HCT116 (cell line): ENCODE data around the gene MAP3K12. TPM values are rescaled to one million over a fixed set of nuclear protein-coding genes. Genes with fewer than 3 reads are reported as not detected.

Source experiments
- ATAC-seq: fragments of 200-7000 bp; cut with Tn5 transposase; 2 replicates; pipeline ENCODE4 v1.9.1; 2020; ENCODE audit warnings: mild to moderate bottlenecking, moderate library complexity
- BruUV-seq: library from RNA; stranded (reverse); fragments of 400-500 nt; replicated peaks from 2 replicates; lab custom pipeline; 2021; lab: Mats Ljungman, UMichigan
- CTCF ChIA-PET: fragments of 300-600 bp; sonication (Branson Sonifier 250); formaldehyde crosslinking; loops from one replicate; lab custom pipeline; 2021; ENCODE audit warnings: antibody characterized with exemption; lab: Charles Lee
- POLR2A ChIA-PET: fragments of 300-600, 350-600 bp; sonication (Branson Sonifier 250); formaldehyde crosslinking; loops from one replicate; lab custom pipeline; 2021; ENCODE audit warnings: antibody characterized with exemption; lab: Charles Lee
- RAD21 ChIA-PET, 2 experiments: fragments of 300-600 bp; sonication (Branson Sonifier 250); formaldehyde crosslinking; loops; one replicate each; lab custom pipeline; 2023; ENCODE audit warnings: low total read pairs in 2 of 2; ENCODE audit not compliant: uncharacterized antibody in 2 of 2, unreplicated experiment in 2 of 2, low non-redundant PET in 1 of 2; lab: Charles Lee
- DNase-seq: peaks from one replicate; pipeline ENCODE4 v3.0.0-alpha.2; 2010; ENCODE audit warnings: low read depth, low spot score
- H2AFZ ChIP-seq: fragments of 200-600 bp; shearing (Covaris generic), sonication (generic); 2 replicates; pipeline ENCODE4 v1.6.1; 2017; ENCODE audit warnings: low read depth, mixed run types, mixed read lengths, antibody characterized with exemption, low read length; ENCODE audit not compliant: poor library complexity, severe bottlenecking
- H3K27ac ChIP-seq: 2 replicates; pipeline ENCODE4 v1.5.1; 2012; ENCODE audit warnings: low read depth, low read length
- H3K27me3 ChIP-seq: fragments of 200-600 bp; sonication (generic); 2 replicates; pipeline ENCODE4 v1.6.1; 2016; ENCODE audit warnings: mixed run types, low read length, mixed read lengths; ENCODE audit not compliant: insufficient read depth
- H3K36me3 ChIP-seq, 2 experiments: fragments of 200-500 bp in 1 of 2; fragments of 200-600 bp in 1 of 2; sonication (Bioruptor generic) in 1 of 2; sonication (generic) in 1 of 2; 2 replicates each; pipeline versions ENCODE4 v1.5.1 to v1.6.1; 2014 to 2016; ENCODE audit warnings: low read length in 2 of 2, inconsistent platforms in 1 of 2, mixed read lengths in 1 of 2, mixed run types in 1 of 2; ENCODE audit not compliant: insufficient read depth in 2 of 2, control insufficient read depth in 1 of 2
- H3K4me1 ChIP-seq, 2 experiments: fragments of 200-600 bp in 1 of 2; sonication (generic) in 1 of 2; 2 replicates each; pipeline versions ENCODE4 v1.5.1 to v1.6.1; 2012 to 2017; ENCODE audit warnings: low read length in 2 of 2, inconsistent platforms in 1 of 2, mild to moderate bottlenecking in 1 of 2, mixed read lengths in 1 of 2, mixed run types in 1 of 2, moderate library complexity in 1 of 2; ENCODE audit not compliant: insufficient read depth in 2 of 2, control insufficient read depth in 1 of 2
- H3K4me2 ChIP-seq: fragments of 200-600 bp; sonication (generic); 2 replicates; pipeline ENCODE4 v1.6.1; 2017; ENCODE audit warnings: mixed run types, low read length, mixed read lengths
- H3K4me3 ChIP-seq, 2 experiments: fragments of 200-600 bp in 1 of 2; sonication (generic) in 1 of 2; replicated peaks in 1 of 2; 2 replicates each; pipeline ENCODE4 v1.5.1; 2011 to 2016; ENCODE audit warnings: low read length in 2 of 2, control low read depth in 1 of 2, low read depth in 1 of 2, mild to moderate bottlenecking in 1 of 2, mixed read lengths in 1 of 2, mixed run types in 1 of 2
- H3K79me2 ChIP-seq: fragments of 200-600 bp; sonication (generic); 2 replicates; pipeline ENCODE4 v1.6.1; 2017; ENCODE audit warnings: mild to moderate bottlenecking, mixed run types, low read length, moderate library complexity, mixed read lengths; ENCODE audit not compliant: insufficient read depth
- H3K9ac ChIP-seq: fragments of 200-600 bp; sonication (generic); 2 replicates; pipeline ENCODE4 v1.6.1; 2016; ENCODE audit warnings: low read length, mixed read lengths
- H3K9me2 ChIP-seq: fragments of 200-600 bp; sonication (generic), shearing (Covaris generic); 2 replicates; pipeline ENCODE4 v1.6.1; 2017; ENCODE audit warnings: mixed run types, mild to moderate bottlenecking, moderate library complexity; ENCODE audit not compliant: insufficient read depth
- H3K9me3 ChIP-seq, 2 experiments: fragments of 200-500 bp in 1 of 2; fragments of 200-600 bp in 1 of 2; sonication (Bioruptor generic) in 1 of 2; sonication (generic) in 1 of 2; 2 replicates each; pipeline ENCODE4 v1.6.1; 2014 to 2017; ENCODE audit warnings: low read length in 2 of 2, mixed read lengths in 2 of 2, inconsistent platforms in 1 of 2, low read depth in 1 of 2, mild to moderate bottlenecking in 1 of 2, mixed run types in 1 of 2, moderate library complexity in 1 of 2; ENCODE audit not compliant: control insufficient read depth in 1 of 2, insufficient read depth in 1 of 2
- H4K20me1 ChIP-seq: fragments of 200-600 bp; sonication (generic), shearing (Covaris generic); 2 replicates; pipeline ENCODE4 v1.6.1; 2017; ENCODE audit warnings: mixed run types, mild to moderate bottlenecking, moderate library complexity; ENCODE audit not compliant: insufficient read depth
- CBX3 ChIP-seq: IDR thresholded peaks from 2 replicates; pipeline ENCODE4 v1.6.1; 2012; ENCODE audit warnings: low read depth
- CEBPB ChIP-seq: IDR thresholded peaks from 2 replicates; pipeline ENCODE4 v1.6.1; 2012; ENCODE audit warnings: low read depth
- EGR1 ChIP-seq: IDR thresholded peaks from 2 replicates; pipeline ENCODE4 v1.6.1; 2012; ENCODE audit warnings: low read depth
- ELF1 ChIP-seq: IDR thresholded peaks from 2 replicates; pipeline ENCODE4 v1.6.1; 2012; ENCODE audit warnings: low read depth, borderline replicate concordance
- EZH2 ChIP-seq: fragments of 200-600 bp; sonication (generic); IDR thresholded peaks from 2 replicates; pipeline ENCODE4 v1.6.1; 2017; ENCODE audit warnings: antibody characterized with exemption, mixed run types
- EZH2phosphoT487 ChIP-seq: fragments of 200-600 bp; IDR thresholded peaks from 2 replicates; pipeline ENCODE4 v1.6.1; 2018; ENCODE audit warnings: antibody characterized with exemption, borderline replicate concordance
- FOSL1 ChIP-seq: IDR thresholded peaks from 2 replicates; pipeline ENCODE4 v1.6.1; 2012; ENCODE audit warnings: low read depth
- MAX ChIP-seq: IDR thresholded peaks from 2 replicates; pipeline ENCODE4 v1.6.1; 2012
- POLR2A ChIP-seq: IDR thresholded peaks from 2 replicates; pipeline ENCODE4 v1.7.0; 2011; ENCODE audit warnings: borderline replicate concordance; ENCODE audit not compliant: insufficient read depth, insufficient read length; ENCODE audit errors: extremely low read depth
- POLR2AphosphoS5 ChIP-seq: IDR thresholded peaks from 2 replicates; pipeline ENCODE4 v1.6.1; 2011; ENCODE audit warnings: mild to moderate bottlenecking, low read depth, low read length, moderate library complexity
- RAD21 ChIP-seq: IDR thresholded peaks from 2 replicates; pipeline ENCODE4 v1.6.1; 2012; ENCODE audit warnings: low read depth, mild to moderate bottlenecking
- SIN3A ChIP-seq: IDR thresholded peaks from 2 replicates; pipeline ENCODE4 v1.6.1; 2012; ENCODE audit warnings: low read depth
- SP1 ChIP-seq: IDR thresholded peaks from 2 replicates; pipeline ENCODE4 v1.6.1; 2012; ENCODE audit warnings: low read depth
- SRF ChIP-seq: IDR thresholded peaks from 2 replicates; pipeline ENCODE4 v1.6.1; 2012; ENCODE audit warnings: low read depth
- TCF7L2 ChIP-seq: IDR thresholded peaks from 2 replicates; pipeline ENCODE4 v1.7.0; 2011; ENCODE audit warnings: borderline replicate concordance, inconsistent platforms; ENCODE audit not compliant: insufficient read depth, insufficient read length; ENCODE audit errors: extremely low read depth
- YY1 ChIP-seq: IDR thresholded peaks from 2 replicates; pipeline ENCODE4 v1.6.1; 2011; ENCODE audit warnings: low read length, low read depth, moderate library complexity, mild to moderate bottlenecking; ENCODE audit not compliant: insufficient replicate concordance; ENCODE audit errors: extremely low read depth
- ZFX ChIP-seq: fragments of 450-650 bp; IDR thresholded peaks from 2 replicates; pipeline ENCODE4 v1.6.1; 2017
- intact Hi-C: fragments of 100-400 bp; cut with micrococcal nuclease; formaldehyde crosslinking; loops from 2 replicates; pipeline ENCODE4 v1.10.0; 2022
- total RNA-seq: library from RNA; stranded (reverse); gene quantifications from one replicate; pipeline ENCODE4 v1.2.1, GENCODE V29; 2021; ENCODE audit not compliant: unreplicated experiment
- TF ChIP-seq, protein P1 (sequence below): IDR thresholded peaks from 2 replicates; pipeline ENCODE4 v1.6.1; 2012
- TF ChIP-seq, protein P2 (sequence below), 3 experiments: fragments of 200-600 bp in 1 of 3; sonication (generic) in 1 of 3; IDR thresholded peaks in 2 of 3; conservative IDR thresholded peaks in 1 of 3; 2 replicates each; pipeline ENCODE4 v1.5.1; 2012 to 2017; ENCODE audit warnings: low read depth in 2 of 3, low read length in 2 of 3, antibody characterized with exemption in 1 of 3, borderline replicate concordance in 1 of 3, control low read depth in 1 of 3, mild to moderate bottlenecking in 1 of 3, mixed read lengths in 1 of 3, mixed run types in 1 of 3, moderate library complexity in 1 of 3; ENCODE audit not compliant: insufficient read depth in 1 of 3
- TF ChIP-seq, protein P3 (sequence below): IDR thresholded peaks from 2 replicates; pipeline ENCODE4 v1.6.1; 2011; ENCODE audit warnings: mild to moderate bottlenecking, low read length, moderate library complexity; ENCODE audit not compliant: insufficient replicate concordance; ENCODE audit errors: extremely low read depth

Gene MAP3K12
- total RNA-seq, 1 experiment from 2014 or later = 16.3 TPM

DNA sequence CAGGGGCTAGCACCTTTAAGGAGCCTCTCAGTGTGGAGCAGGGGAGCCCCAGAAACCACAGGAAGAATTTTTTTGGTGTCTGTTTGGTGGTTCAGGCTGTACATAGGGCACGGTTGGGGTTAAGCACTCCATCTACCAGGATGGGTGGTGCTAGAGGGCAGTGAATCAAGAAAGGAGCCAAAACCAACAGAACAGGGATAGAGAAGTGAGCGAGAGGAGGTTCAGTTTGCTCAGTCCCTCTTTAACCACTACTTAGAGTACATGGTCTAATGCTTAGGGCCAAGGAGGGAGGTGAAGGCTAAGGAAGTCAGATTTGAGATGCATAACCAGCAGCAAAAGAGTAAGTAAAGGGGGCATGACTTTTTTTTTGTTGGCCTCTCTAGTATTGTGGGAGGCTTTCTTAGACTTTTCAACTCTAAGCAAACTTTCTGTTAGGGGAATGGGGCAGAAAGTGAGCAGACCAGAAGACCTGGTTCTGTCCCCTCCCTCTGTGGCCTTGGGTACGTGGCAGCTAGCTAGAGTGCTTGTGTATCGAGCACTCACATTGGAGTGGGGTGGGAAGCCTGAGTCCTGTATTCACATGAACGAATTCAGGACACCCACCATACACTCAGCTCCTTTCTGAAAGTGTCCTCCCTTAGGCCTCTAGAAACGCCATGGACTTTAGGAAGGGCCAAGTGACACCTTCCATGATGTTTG, 14.6 kb upstream of the MAP3K12 start:
- Histone ChIP-seq H3K79me2 (no peaks in the 10 kb centered on the region), H3K9me2 (no peaks in the 10 kb centered on the region), H2AFZ (no peak overlapping the region), H3K27me3 (no peaks in the 10 kb centered on the region), H3K4me2 (no peak overlapping the region), H3K9ac (no peak overlapping the region), H3K4me1 (peaks cover 0 to 1% of the 10 kb centered on the region in 2 experiments; a peak in 1 of 4 replicates), H3K27ac (no peak overlapping the region), H3K36me3 (peaks cover 14 to 16% of the 10 kb centered on the region in 2 experiments; a peak in 3 of 4 replicates), H4K20me1 (no peaks in the 10 kb centered on the region), H3K9me3 (no peaks in the 10 kb centered on the region), H3K4me3 (no peak overlapping the region)
- ChIA-PET CTCF (no interaction called here), POLR2A (no interaction called here), RAD21 (no interaction called here)
- ATAC-seq (no peak), DNase-seq (no peak)
- intact Hi-C loops = no loop called here
- no TSS peak for BruUV-seq
- no peak for TF ChIP-seq POLR2A
- TF ChIP-seq, protein P1, sequence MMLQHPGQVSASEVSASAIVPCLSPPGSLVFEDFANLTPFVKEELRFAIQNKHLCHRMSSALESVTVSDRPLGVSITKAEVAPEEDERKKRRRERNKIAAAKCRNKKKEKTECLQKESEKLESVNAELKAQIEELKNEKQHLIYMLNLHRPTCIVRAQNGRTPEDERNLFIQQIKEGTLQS = no peak
- no peak for TF ChIP-seq ELF1
- no peak for TF ChIP-seq MAX
- TF ChIP-seq, protein P2, sequence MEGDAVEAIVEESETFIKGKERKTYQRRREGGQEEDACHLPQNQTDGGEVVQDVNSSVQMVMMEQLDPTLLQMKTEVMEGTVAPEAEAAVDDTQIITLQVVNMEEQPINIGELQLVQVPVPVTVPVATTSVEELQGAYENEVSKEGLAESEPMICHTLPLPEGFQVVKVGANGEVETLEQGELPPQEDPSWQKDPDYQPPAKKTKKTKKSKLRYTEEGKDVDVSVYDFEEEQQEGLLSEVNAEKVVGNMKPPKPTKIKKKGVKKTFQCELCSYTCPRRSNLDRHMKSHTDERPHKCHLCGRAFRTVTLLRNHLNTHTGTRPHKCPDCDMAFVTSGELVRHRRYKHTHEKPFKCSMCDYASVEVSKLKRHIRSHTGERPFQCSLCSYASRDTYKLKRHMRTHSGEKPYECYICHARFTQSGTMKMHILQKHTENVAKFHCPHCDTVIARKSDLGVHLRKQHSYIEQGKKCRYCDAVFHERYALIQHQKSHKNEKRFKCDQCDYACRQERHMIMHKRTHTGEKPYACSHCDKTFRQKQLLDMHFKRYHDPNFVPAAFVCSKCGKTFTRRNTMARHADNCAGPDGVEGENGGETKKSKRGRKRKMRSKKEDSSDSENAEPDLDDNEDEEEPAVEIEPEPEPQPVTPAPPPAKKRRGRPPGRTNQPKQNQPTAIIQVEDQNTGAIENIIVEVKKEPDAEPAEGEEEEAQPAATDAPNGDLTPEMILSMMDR (IDR thresholded peaks at IDR 0.05 in 2 of 3, conservative IDR thresholded peaks at IDR 0.05 in 1 of 3; ENCODE audit: borderline replicate concordance in 1 of 3, insufficient read depth in 1 of 3, low read depth in 2 of 3, low read length in 2 of 3) = no peak
- TF ChIP-seq TCF7L2 = no peak
- TF ChIP-seq EZH2phosphoT487 = no peak
- TF ChIP-seq ZFX = no peak
- TF ChIP-seq EGR1 = no peak
- no peak for TF ChIP-seq EZH2
- no peak for TF ChIP-seq YY1
- TF ChIP-seq SIN3A = no peak
- TF ChIP-seq RAD21 = no peak
- no peak for TF ChIP-seq CBX3
- TF ChIP-seq CEBPB = no peak
- TF ChIP-seq, protein P3, sequence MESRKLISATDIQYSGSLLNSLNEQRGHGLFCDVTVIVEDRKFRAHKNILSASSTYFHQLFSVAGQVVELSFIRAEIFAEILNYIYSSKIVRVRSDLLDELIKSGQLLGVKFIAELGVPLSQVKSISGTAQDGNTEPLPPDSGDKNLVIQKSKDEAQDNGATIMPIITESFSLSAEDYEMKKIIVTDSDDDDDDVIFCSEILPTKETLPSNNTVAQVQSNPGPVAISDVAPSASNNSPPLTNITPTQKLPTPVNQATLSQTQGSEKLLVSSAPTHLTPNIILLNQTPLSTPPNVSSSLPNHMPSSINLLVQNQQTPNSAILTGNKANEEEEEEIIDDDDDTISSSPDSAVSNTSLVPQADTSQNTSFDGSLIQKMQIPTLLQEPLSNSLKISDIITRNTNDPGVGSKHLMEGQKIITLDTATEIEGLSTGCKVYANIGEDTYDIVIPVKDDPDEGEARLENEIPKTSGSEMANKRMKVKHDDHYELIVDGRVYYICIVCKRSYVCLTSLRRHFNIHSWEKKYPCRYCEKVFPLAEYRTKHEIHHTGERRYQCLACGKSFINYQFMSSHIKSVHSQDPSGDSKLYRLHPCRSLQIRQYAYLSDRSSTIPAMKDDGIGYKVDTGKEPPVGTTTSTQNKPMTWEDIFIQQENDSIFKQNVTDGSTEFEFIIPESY = no peak
- TF ChIP-seq SRF = no peak
- TF ChIP-seq FOSL1 = no peak
- no peak for TF ChIP-seq POLR2AphosphoS5
- no peak for TF ChIP-seq SP1
